H1 (cell line): Measurements from ENCODE around the gene IL26. TPM values are rescaled to one million over a fixed set of nuclear protein-coding genes. Genes with fewer than 3 reads are reported as not detected.

Experiments
- CTCF ChIA-PET: fragments of 300-600 bp; sonication (Branson Sonifier 250); formaldehyde crosslinking; loops from one replicate; lab custom pipeline; 2021; ENCODE audit not compliant: partially characterized antibody; lab: Charles Lee
- POLR2A ChIA-PET: fragments of 300-600 bp; sonication (Branson Sonifier 250); formaldehyde crosslinking; loops from one replicate; lab custom pipeline; 2021; ENCODE audit warnings: inconsistent platforms; ENCODE audit not compliant: partially characterized antibody; lab: Charles Lee
- DNase-seq, 2 experiments: peaks; one replicate each; pipeline versions ENCODE4 v3.0.0 to v3.0.0-alpha.2; 2010 to 2022; ENCODE audit warnings: low spot score in 2 of 2, low read depth in 1 of 2, mixed read lengths in 1 of 2
- FAIRE-seq: peaks from 2 replicates; lab custom pipeline; 2011; peaks lifted over from hg19 to GRCh38; lab: Jason Lieb, UNC
- H2AFZ ChIP-seq: 2 replicates; pipeline ENCODE4 v1.8.1; 2012; ENCODE audit warnings: low read length, inconsistent platforms
- H2AK5ac ChIP-seq: 2 replicates; pipeline ENCODE4 v1.6.1; 2013; ENCODE audit warnings: low read depth, low read length
- H2BK120ac ChIP-seq: replicated peaks from 2 replicates; pipeline ENCODE3; 2013; ENCODE audit warnings: low read depth, low read length, inconsistent platforms
- H2BK12ac ChIP-seq: 2 replicates; pipeline ENCODE4 v1.6.1; 2013; ENCODE audit warnings: low read depth, low read length
- H2BK15ac ChIP-seq: 2 replicates; pipeline ENCODE4 v1.6.1; 2013; ENCODE audit warnings: low read length
- H2BK20ac ChIP-seq: 2 replicates; pipeline ENCODE4 v1.6.1; 2013; ENCODE audit warnings: low read length
- H2BK5ac ChIP-seq: 2 replicates; pipeline ENCODE4 v1.6.1; 2013; ENCODE audit warnings: low read depth, low read length
- H3K14ac ChIP-seq: 2 replicates; pipeline ENCODE4 v1.6.1; 2013; ENCODE audit warnings: inconsistent platforms; ENCODE audit not compliant: insufficient read length
- H3K18ac ChIP-seq: 2 replicates; pipeline ENCODE4 v1.6.1; 2013; ENCODE audit warnings: low read length; ENCODE audit errors: extremely low read depth
- H3K23ac ChIP-seq: 2 replicates; pipeline ENCODE4 v1.6.1; 2013; ENCODE audit warnings: inconsistent platforms; ENCODE audit not compliant: insufficient read length
- H3K23me2 ChIP-seq: 2 replicates; pipeline ENCODE4 v1.6.1; 2013; ENCODE audit warnings: low read depth, low read length
- H3K27ac ChIP-seq: 2 replicates; pipeline ENCODE4 v1.6.1; 2011; ENCODE audit warnings: low read depth, low read length, inconsistent platforms
- H3K27me3 ChIP-seq, 4 experiments: replicated peaks in 1 of 4; 1 replicate in 1 of 4; 2 replicates in 3 of 4; pipeline versions ENCODE4 v1.6.1 to v1.8.1; 2011 to 2013; ENCODE audit warnings: low read length in 3 of 4, mild to moderate bottlenecking in 3 of 4, inconsistent platforms in 2 of 4, mixed read lengths in 2 of 4, moderate library complexity in 1 of 4; ENCODE audit not compliant: control insufficient read depth in 3 of 4, insufficient read depth in 3 of 4; ENCODE audit errors: extremely low read depth in 1 of 4
- H3K36me3 ChIP-seq, 4 experiments: 2 replicates each; pipeline versions ENCODE4 v1.6.1 to v1.8.1; 2011 to 2013; ENCODE audit warnings: mild to moderate bottlenecking in 4 of 4, low read length in 3 of 4, moderate library complexity in 2 of 4, control low read depth in 1 of 4, inconsistent platforms in 1 of 4; ENCODE audit not compliant: insufficient read depth in 4 of 4, control insufficient read depth in 2 of 4
- H3K4ac ChIP-seq: replicated peaks from 2 replicates; pipeline ENCODE3; 2013; ENCODE audit warnings: low read length, low read depth, mixed read lengths, inconsistent platforms; ENCODE audit not compliant: insufficient read length
- H3K4me1 ChIP-seq, 4 experiments: replicated peaks in 1 of 4; 1 replicate in 1 of 4; 2 replicates in 3 of 4; pipeline versions ENCODE4 v1.6.1 to v1.8.1; 2011 to 2013; ENCODE audit warnings: low read length in 3 of 4, inconsistent platforms in 2 of 4, mixed read lengths in 1 of 4; ENCODE audit not compliant: insufficient read depth in 4 of 4, control insufficient read depth in 3 of 4
- H3K4me2 ChIP-seq, 2 experiments: 2 replicates each; pipeline versions ENCODE4 v1.6.1 to v1.8.1; 2011 to 2013; ENCODE audit warnings: low read depth in 2 of 2, low read length in 2 of 2, control low read depth in 1 of 2, inconsistent platforms in 1 of 2, mild to moderate bottlenecking in 1 of 2; ENCODE audit not compliant: insufficient read depth in 1 of 2
- H3K4me3 ChIP-seq, 4 experiments: fragments of 200-600, 300-600 bp in 1 of 4; sonication (generic), shearing (Covaris generic), sonication (Bioruptor Twin) in 1 of 4; 2 replicates each; pipeline versions ENCODE4 v1.5.1 to v1.8.1; 2011 to 2016; ENCODE audit warnings: low read length in 4 of 4, low read depth in 3 of 4, control low read depth in 2 of 4, inconsistent platforms in 2 of 4, mild to moderate bottlenecking in 2 of 4, mixed read lengths in 1 of 4, moderate library complexity in 1 of 4; ENCODE audit not compliant: insufficient read depth in 2 of 4; ENCODE audit errors: extremely low read depth in 1 of 4
- H3K56ac ChIP-seq: replicated peaks from 2 replicates; pipeline ENCODE3; 2013; ENCODE audit warnings: low read depth, mild to moderate bottlenecking, mixed read lengths, low read length, inconsistent platforms; ENCODE audit not compliant: insufficient read length
- H3K79me1 ChIP-seq: 2 replicates; pipeline ENCODE4 v1.6.1; 2013; ENCODE audit warnings: low read depth, low read length, control low read depth
- H3K79me2 ChIP-seq, 2 experiments: 2 replicates each; pipeline versions ENCODE4 v1.6.1 to v1.8.1; 2012 to 2013; ENCODE audit warnings: low read length in 2 of 2, mild to moderate bottlenecking in 2 of 2, inconsistent platforms in 1 of 2; ENCODE audit not compliant: insufficient read depth in 2 of 2, control insufficient read depth in 1 of 2
- H3K9ac ChIP-seq, 4 experiments: replicated peaks in 1 of 4; 1 replicate in 1 of 4; 2 replicates in 3 of 4; pipeline versions ENCODE4 v1.6.1 to v1.8.1; 2011 to 2013; ENCODE audit warnings: low read depth in 3 of 4, low read length in 3 of 4, control low read depth in 2 of 4, mild to moderate bottlenecking in 2 of 4, moderate library complexity in 2 of 4, inconsistent platforms in 1 of 4; ENCODE audit errors: extremely low read depth in 1 of 4
- H3K9me3 ChIP-seq, 2 experiments: 2 replicates each; pipeline versions ENCODE4 v1.6.1 to v1.8.1; 2012 to 2013; ENCODE audit warnings: mild to moderate bottlenecking in 2 of 2, moderate library complexity in 2 of 2, control low read depth in 1 of 2, inconsistent platforms in 1 of 2, low read depth in 1 of 2, low read length in 1 of 2, mixed read lengths in 1 of 2; ENCODE audit not compliant: insufficient read depth in 2 of 2
- H4K20me1 ChIP-seq, 2 experiments: replicated peaks in 1 of 2; 2 replicates each; pipeline versions ENCODE3 to v1.8.1; 2011 to 2013; ENCODE audit warnings: inconsistent platforms in 2 of 2, low read length in 2 of 2, mild to moderate bottlenecking in 1 of 2; ENCODE audit not compliant: insufficient read depth in 2 of 2, control insufficient read depth in 1 of 2
- H4K5ac ChIP-seq: 2 replicates; pipeline ENCODE4 v1.6.1; 2013; ENCODE audit warnings: low read length, low read depth, mixed read lengths, inconsistent platforms; ENCODE audit not compliant: insufficient read length
- H4K8ac ChIP-seq: 2 replicates; pipeline ENCODE4 v1.8.0; 2013; ENCODE audit warnings: mild to moderate bottlenecking, moderate library complexity, low read length, inconsistent platforms; ENCODE audit not compliant: insufficient read depth; ENCODE audit errors: extremely low read depth
- H4K91ac ChIP-seq: replicated peaks from 2 replicates; pipeline ENCODE3; 2013; ENCODE audit warnings: low read length, mixed read lengths, inconsistent platforms; ENCODE audit not compliant: insufficient read length
- BCL11A ChIP-seq, 2 experiments: IDR thresholded peaks; one replicate each; pipeline ENCODE4 v1.6.1; 2011; ENCODE audit warnings: low read depth in 2 of 2, low read length in 2 of 2, mild to moderate bottlenecking in 2 of 2
- CBX8 ChIP-seq: fragments of 300-800, 300-1000 bp; sonication (generic); IDR thresholded peaks from 2 replicates; pipeline ENCODE4 v1.7.1; 2016; ENCODE audit warnings: low read depth, low read length, borderline replicate concordance
- EZH2 ChIP-seq: fragments of 200-600 bp; sonication (generic); IDR thresholded peaks from 2 replicates; pipeline ENCODE4 v1.7.1; 2012; ENCODE audit warnings: low read depth, mild to moderate bottlenecking, moderate library complexity, low read length, inconsistent platforms; ENCODE audit not compliant: severe bottlenecking
- HDAC2 ChIP-seq, 2 experiments: fragments of 300-600 bp in 1 of 2; sonication (generic) in 1 of 2; IDR thresholded peaks; 2 replicates each; pipeline ENCODE4 v1.6.1; 2011 to 2012; ENCODE audit warnings: low read depth in 2 of 2, low read length in 2 of 2, mild to moderate bottlenecking in 2 of 2, moderate library complexity in 2 of 2, borderline replicate concordance in 1 of 2, inconsistent platforms in 1 of 2
- JUN ChIP-seq: IDR thresholded peaks from 2 replicates; pipeline ENCODE4 v1.6.1; 2011; ENCODE audit warnings: low read depth, mild to moderate bottlenecking, improper control_type of control experiment, low read length
- NRF1 ChIP-seq: IDR thresholded peaks from 2 replicates; pipeline ENCODE4 v1.6.1; 2011; ENCODE audit warnings: mild to moderate bottlenecking, low read depth, low read length, improper control_type of control experiment
- POLR2A ChIP-seq, 2 experiments: IDR thresholded peaks; 1 replicate in 1 of 2; 2 replicates in 1 of 2; pipeline ENCODE4 v1.6.1; 2011; ENCODE audit warnings: low read depth in 2 of 2, low read length in 2 of 2, mild to moderate bottlenecking in 2 of 2; ENCODE audit errors: control extremely low read depth in 1 of 2
- RFX5 ChIP-seq: IDR thresholded peaks from 2 replicates; pipeline ENCODE4 v1.6.1; 2011; ENCODE audit warnings: low read depth, low read length, improper control_type of control experiment, borderline replicate concordance
- SAP30 ChIP-seq: fragments of 300-600 bp; sonication (generic); IDR thresholded peaks from 2 replicates; pipeline ENCODE4 v1.7.1; 2012; ENCODE audit warnings: low read length, moderate library complexity, mild to moderate bottlenecking, inconsistent platforms; ENCODE audit not compliant: insufficient read depth, insufficient replicate concordance
- SUZ12 ChIP-seq: fragments of 200-600 bp; sonication (generic); IDR thresholded peaks from 2 replicates; pipeline ENCODE4 v1.6.1; 2012; ENCODE audit warnings: mild to moderate bottlenecking, inconsistent platforms, low read length, moderate library complexity, mixed read lengths
- WGBS, 2 experiments: shearing (Covaris generic) in 1 of 2; methylation state at CpG; one replicate each; pipeline versions ENCODE4 v1.1.6 to v1.1.7; 2013 to 2015; ENCODE audit warnings: low lambda C conversion rate in 2 of 2, mixed read lengths in 2 of 2, inconsistent platforms in 1 of 2, low coverage in 1 of 2, missing lambda C conversion rate in 1 of 2; ENCODE audit not compliant: insufficient replicate concordance in 2 of 2, insufficient coverage in 1 of 2, insufficient read length in 1 of 2; ENCODE audit errors: extremely low coverage in 1 of 2, missing lambda C conversion rate in 1 of 2; 5-methylcytosine and 5-hydroxymethylcytosine counted together
- polyA plus RNA-seq, 7 experiments: library from polyadenylated mRNA; depleted of rRNA in 3 of 7; stranded (reverse) in 5 of 7; unstranded in 2 of 7; fragments of >200 nt in 5 of 7; fragments of 200-250 nt in 2 of 7; gene quantifications; 1 replicate in 5 of 7; 2 replicates in 1 of 7; 4 replicates in 1 of 7; pipeline versions ENCODE4 v1.2.1 to v1.2.3, GENCODE V29; 2011 to 2013; ENCODE audit warnings: missing spikeins in 2 of 7, mixed read lengths in 2 of 7
- total RNA-seq: library from RNA; stranded (reverse); fragmentation: NEBNext Ultra II Directional; extraction: Animal tissue kit (Norgen Biotek cat#: 25700); gene quantifications from 2 replicates; pipeline ENCODE4 v1.2.1, GENCODE V29; 2021
- TF ChIP-seq, protein P1 (sequence below): IDR thresholded peaks from 2 replicates; pipeline ENCODE4 v1.6.1; 2011; ENCODE audit warnings: low read depth, mild to moderate bottlenecking, low read length; ENCODE audit not compliant: insufficient read depth

The IL26 gene
- total and polyA plus RNA-seq, 2 of the 8 experiments (the other 6 are each of a cell fraction or from before 2014, with no cell fraction given): not detected

DNA sequence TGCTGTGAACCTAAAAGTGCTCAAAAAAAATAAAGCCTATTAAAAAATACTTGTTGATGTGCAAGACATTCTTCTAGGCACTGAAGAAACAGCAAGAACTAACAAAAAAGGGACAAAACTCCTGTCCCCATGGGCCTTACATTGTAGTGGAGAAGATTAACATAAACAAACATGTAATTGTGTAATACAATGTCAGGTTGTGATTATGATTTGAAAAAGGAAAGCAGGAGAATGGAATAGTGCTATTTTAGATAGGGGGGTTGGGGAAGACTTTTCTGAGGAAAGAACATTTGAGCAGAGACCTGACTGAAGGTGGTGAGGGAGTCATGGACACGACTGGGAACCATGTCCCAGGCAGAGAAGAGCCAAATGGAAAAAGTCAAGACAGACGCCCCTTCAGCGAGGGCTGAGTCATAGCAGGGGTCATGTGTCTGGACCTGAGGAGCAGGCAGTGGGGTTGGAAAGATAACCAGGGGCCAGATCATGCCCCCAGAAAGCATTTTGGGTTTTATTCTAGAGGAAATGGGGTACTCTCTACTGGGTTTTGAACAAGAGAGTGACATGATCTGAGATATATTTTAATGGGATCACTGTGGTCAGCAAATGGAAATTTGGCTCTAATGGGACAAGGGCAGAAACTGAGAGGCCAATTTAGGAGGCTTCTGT lies 46.7 kb downstream of the IL26 start:
- Histone ChIP-seq H3K56ac (no peak overlapping the region), H3K79me2 (no peaks in the 10 kb centered on the region), H2BK20ac (no peak overlapping the region), H3K4ac (no peak overlapping the region), H2BK12ac (no peak overlapping the region), H3K4me3 (no peak overlapping the region), H3K23ac (no peak overlapping the region), H2AK5ac (no peak overlapping the region), H4K91ac (no peak overlapping the region), H3K79me1 (no peaks in the 10 kb centered on the region), H3K23me2 (no peaks in the 10 kb centered on the region), H3K14ac (no peak overlapping the region), H3K9ac (no peak overlapping the region), H4K20me1 (no peaks in the 10 kb centered on the region), H2BK5ac (no peak overlapping the region), H3K4me1 (no peaks in the 10 kb centered on the region), H3K27me3 (no peaks in the 10 kb centered on the region), H4K8ac (no peak overlapping the region), H3K18ac (no peak overlapping the region), H3K4me2 (no peak overlapping the region), H3K36me3 (no peaks in the 10 kb centered on the region), H3K9me3 (no peaks in the 10 kb centered on the region), H2BK120ac (no peak overlapping the region), H2BK15ac (no peak overlapping the region), H3K27ac (no peak overlapping the region), H2AFZ (no peak overlapping the region), H4K5ac (no peak overlapping the region)
- FAIRE-seq (no peak), DNase-seq (no peak)
- WGBS, 2 experiments: 90% methylated on average over 3 of the region's 3 CpGs; no CpG with 5 or more reads in 1 of the 2 experiments
- POLR2A ChIA-PET: no interaction called here
- CTCF ChIA-PET: interaction anchor here (1.0 to 2.0 kb wide), 2 partner anchors 18 to 138 kb away, joined by 3 to 5 read pairs; no protein-coding TSS in a partner anchor
- no peak for TF ChIP-seq SUZ12
- no peak for TF ChIP-seq JUN
- TF ChIP-seq, protein P1, sequence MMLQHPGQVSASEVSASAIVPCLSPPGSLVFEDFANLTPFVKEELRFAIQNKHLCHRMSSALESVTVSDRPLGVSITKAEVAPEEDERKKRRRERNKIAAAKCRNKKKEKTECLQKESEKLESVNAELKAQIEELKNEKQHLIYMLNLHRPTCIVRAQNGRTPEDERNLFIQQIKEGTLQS: no peak
- no peak for TF ChIP-seq EZH2
- no peak for TF ChIP-seq HDAC2 (IDR thresholded peaks at IDR 0.05; ENCODE audit: borderline replicate concordance in 1 of 2, low read depth in 2 of 2, low read length in 2 of 2)
- TF ChIP-seq CBX8: no peak
- no peak for TF ChIP-seq POLR2A (IDR thresholded peaks at IDR 0.05; ENCODE audit: control extremely low read depth in 1 of 2, low read depth in 2 of 2, low read length in 2 of 2)
- TF ChIP-seq NRF1: no peak
- TF ChIP-seq RFX5: no peak
- TF ChIP-seq BCL11A (IDR thresholded peaks at IDR 0.05; ENCODE audit: low read depth in 2 of 2, low read length in 2 of 2): no peak
- TF ChIP-seq SAP30: no peak
